ENCODE results near the gene FAM83G.

Gene FAM83G

DNA sequence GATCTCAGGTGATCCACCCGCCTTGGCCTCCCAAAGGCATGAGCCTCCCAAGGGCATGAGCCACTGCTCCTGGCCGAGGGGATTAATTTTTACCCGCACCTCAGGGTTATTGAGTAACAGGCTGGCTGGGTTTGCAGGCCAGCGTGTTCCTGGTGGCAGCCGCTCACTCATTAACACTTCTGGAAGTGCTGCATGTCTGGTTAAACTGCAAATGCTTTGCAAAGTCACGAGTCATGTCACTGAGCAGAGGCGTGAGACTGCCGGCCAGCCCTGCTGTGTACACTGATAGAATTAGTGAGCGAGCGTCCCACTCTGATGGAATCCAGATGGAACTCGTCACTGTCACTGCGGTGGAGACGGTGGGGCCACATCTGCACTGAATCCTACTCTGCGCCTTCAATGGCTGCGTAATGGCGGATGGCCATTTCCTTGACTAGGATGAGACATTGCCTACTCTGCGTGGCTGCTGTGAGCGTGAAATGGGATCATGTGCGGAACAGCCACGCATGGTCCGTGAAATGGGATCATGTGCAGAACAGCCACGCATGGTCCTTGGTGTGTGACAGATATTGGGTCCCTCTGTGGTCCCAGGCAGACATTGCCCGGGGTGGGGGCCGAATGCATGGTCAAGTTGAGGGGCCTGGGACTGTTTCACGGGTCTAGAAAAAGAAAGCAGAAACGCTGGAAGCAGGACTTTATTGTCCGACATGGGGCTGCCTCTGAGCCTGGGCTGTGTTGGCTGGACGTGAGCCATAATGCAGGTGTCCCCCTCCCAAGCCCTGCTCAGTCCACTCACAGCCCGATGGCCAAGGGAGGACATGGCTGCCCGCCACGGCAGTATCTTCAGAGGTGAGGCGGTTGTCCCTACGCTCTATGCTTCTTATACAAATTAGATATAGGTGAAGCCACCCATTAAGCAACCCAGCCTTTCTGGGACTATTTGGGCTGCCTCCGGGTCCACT, 53.3 kb downstream of the FAM83G start:
- no peaks in the 10 kb centered on the region for H3K4me1 ChIP-seq (ENCODE audit: control insufficient read depth, insufficient read depth, low read length)
- H3K27ac ChIP-seq (ENCODE audit: extremely low read depth, low read depth, low read length) = no peak overlapping the region
- H3K4me3 ChIP-seq (ENCODE audit: low read depth, low read length) = no peak overlapping the region
- no peaks in the 10 kb centered on the region for H3K36me3 ChIP-seq (ENCODE audit: control insufficient read depth in 2 of 2, insufficient read depth in 1 of 2, low read length in 2 of 2)
- TF ChIP-seq ZNF677 (tag by site-specific recombination; IDR thresholded peaks at IDR 0.05) = no peak
- TF ChIP-seq ZFP69B (tag by site-specific recombination; IDR thresholded peaks at IDR 0.05) = no peak
- TF ChIP-seq YY2 (tag by site-specific recombination; IDR thresholded peaks at IDR 0.05) = no peak
- TF ChIP-seq, protein P1, sequence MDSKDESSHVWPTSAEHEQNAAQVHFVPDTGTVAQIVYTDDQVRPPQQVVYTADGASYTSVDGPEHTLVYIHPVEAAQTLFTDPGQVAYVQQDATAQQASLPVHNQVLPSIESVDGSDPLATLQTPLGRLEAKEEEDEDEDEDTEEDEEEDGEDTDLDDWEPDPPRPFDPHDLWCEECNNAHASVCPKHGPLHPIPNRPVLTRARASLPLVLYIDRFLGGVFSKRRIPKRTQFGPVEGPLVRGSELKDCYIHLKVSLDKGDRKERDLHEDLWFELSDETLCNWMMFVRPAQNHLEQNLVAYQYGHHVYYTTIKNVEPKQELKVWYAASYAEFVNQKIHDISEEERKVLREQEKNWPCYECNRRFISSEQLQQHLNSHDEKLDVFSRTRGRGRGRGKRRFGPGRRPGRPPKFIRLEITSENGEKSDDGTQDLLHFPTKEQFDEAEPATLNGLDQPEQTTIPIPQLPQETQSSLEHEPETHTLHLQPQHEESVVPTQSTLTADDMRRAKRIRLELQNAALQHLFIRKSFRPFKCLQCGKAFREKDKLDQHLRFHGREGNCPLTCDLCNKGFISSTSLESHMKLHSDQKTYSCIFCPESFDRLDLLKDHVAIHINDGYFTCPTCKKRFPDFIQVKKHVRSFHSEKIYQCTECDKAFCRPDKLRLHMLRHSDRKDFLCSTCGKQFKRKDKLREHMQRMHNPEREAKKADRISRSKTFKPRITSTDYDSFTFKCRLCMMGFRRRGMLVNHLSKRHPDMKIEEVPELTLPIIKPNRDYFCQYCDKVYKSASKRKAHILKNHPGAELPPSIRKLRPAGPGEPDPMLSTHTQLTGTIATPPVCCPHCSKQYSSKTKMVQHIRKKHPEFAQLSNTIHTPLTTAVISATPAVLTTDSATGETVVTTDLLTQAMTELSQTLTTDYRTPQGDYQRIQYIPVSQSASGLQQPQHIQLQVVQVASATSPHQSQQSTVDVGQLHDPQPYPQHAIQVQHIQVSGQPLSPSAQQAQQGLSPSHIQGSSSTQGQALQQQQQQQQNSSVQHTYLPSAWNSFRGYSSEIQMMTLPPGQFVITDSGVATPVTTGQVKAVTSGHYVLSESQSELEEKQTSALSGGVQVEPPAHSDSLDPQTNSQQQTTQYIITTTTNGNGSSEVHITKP (tag by site-specific recombination; IDR thresholded peaks at IDR 0.05) = 0 out of 2 replicates have a peak, but pooled peaks have one; percentile 20
- TF ChIP-seq ZNF341 (tag by site-specific recombination; IDR thresholded peaks at IDR 0.05; ENCODE audit: low read depth) = 0 out of 2 replicates have a peak, but pooled peaks have one; percentile 10
- ChIA-PET POLR2A (no interaction called here), CTCF (interaction anchor here (1.6 kb wide), 1 partner anchor 10 kb away, joined by 13 read pairs; no protein-coding TSS in a partner anchor)
- H3K9me3 ChIP-seq (ENCODE audit: control insufficient read depth, insufficient read depth, low read depth, low read length) = no peaks in the 10 kb centered on the region

GRCh38 chr17:18950346-18950745, 54.2 kb downstream of the FAM83G start:
- H3K4me3 ChIP-seq (ENCODE audit: low read depth, low read length) = no peak overlapping the region
- no peak for TF ChIP-seq ZNF473 (tag by site-specific recombination; IDR thresholded peaks at IDR 0.05)
- TF ChIP-seq, protein P2, sequence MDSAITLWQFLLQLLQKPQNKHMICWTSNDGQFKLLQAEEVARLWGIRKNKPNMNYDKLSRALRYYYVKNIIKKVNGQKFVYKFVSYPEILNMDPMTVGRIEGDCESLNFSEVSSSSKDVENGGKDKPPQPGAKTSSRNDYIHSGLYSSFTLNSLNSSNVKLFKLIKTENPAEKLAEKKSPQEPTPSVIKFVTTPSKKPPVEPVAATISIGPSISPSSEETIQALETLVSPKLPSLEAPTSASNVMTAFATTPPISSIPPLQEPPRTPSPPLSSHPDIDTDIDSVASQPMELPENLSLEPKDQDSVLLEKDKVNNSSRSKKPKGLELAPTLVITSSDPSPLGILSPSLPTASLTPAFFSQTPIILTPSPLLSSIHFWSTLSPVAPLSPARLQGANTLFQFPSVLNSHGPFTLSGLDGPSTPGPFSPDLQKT (IDR thresholded peaks at IDR 0.05; ENCODE audit: borderline replicate concordance, low read depth, low read length) = no peak
- TF ChIP-seq ZNF433 (tag by site-specific recombination; IDR thresholded peaks at IDR 0.05; ENCODE audit: low read depth) = no peak
- H3K9me3 ChIP-seq (ENCODE audit: control insufficient read depth, insufficient read depth, low read depth, low read length) = no peaks in the 10 kb centered on the region
- no peak overlapping the region for H3K27ac ChIP-seq (ENCODE audit: extremely low read depth, low read depth, low read length)
- no peaks in the 10 kb centered on the region for H3K36me3 ChIP-seq (ENCODE audit: control insufficient read depth in 2 of 2, insufficient read depth in 1 of 2, low read length in 2 of 2)
- ChIA-PET CTCF (interaction anchor here (3.5 kb wide), 1 partner anchor 11 kb away, joined by 25 read pairs; no protein-coding TSS in a partner anchor), POLR2A (no interaction called here)
- H3K4me1 ChIP-seq (ENCODE audit: control insufficient read depth, insufficient read depth, low read length) = no peaks in the 10 kb centered on the region

- no peak for TF ChIP-seq ZNF610 (tag by site-specific recombination; IDR thresholded peaks at IDR 0.05; ENCODE audit: borderline replicate concordance)
- 0 out of 2 replicates have a peak, but pooled peaks have one; percentile 11 for TF ChIP-seq SCRT2 (tag by site-specific recombination; IDR thresholded peaks at IDR 0.05)
- Histone ChIP-seq H3K36me3 (ENCODE audit: control insufficient read depth in 2 of 2, insufficient read depth in 1 of 2, low read length in 2 of 2) (no peaks in the 10 kb centered on the region), H3K9me3 (ENCODE audit: control insufficient read depth, insufficient read depth, low read depth, low read length) (no peaks in the 10 kb centered on the region), H3K4me1 (ENCODE audit: control insufficient read depth, insufficient read depth, low read length) (no peaks in the 10 kb centered on the region), H3K27ac (ENCODE audit: extremely low read depth, low read depth, low read length) (no peak overlapping the region), H3K4me3 (ENCODE audit: low read depth, low read length) (no peak overlapping the region)
- CTCF ChIA-PET = interaction anchor here (0.7 to 3.5 kb wide), 2 partner anchors 11 to 698 kb away, joined by 4 to 25 read pairs; no protein-coding TSS in a partner anchor
- POLR2A ChIA-PET = no interaction called here
These were observed 55.0 kb downstream of the FAM83G start for GRCh38 chr17:18949566-18949965.

DNA sequence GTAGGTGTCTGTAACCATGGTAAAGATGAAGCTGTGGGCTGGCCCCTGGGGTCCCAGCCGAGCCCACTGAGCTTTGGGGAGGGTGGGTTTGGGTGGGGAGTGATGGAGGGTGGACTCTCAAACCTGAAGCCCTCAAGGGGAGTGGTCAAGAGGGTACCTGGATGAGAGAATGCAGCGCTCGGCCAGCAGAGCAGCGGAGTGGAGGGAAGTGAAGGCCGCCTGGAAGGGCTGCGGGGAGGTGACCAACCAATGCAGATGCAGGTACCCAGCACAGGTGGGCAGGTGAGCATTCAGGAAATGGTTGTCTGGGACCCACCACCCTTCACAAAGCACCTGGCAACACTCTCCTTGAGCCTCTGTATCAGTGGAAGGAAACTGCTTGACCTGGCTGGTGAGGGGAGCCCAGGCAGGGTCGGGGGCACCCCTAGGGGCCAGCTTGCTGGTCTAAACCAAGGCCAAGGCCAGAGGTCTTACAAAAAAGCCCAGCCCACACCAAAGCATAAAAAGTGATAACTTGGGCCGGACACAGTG, 56.0 kb downstream of the FAM83G start:
- H3K4me1 ChIP-seq (ENCODE audit: control insufficient read depth, insufficient read depth, low read length) = no peaks in the 10 kb centered on the region
- no peak for TF ChIP-seq ZNF248 (tag by site-specific recombination; IDR thresholded peaks at IDR 0.05)
- TF ChIP-seq AEBP2 (tag by site-specific recombination; IDR thresholded peaks at IDR 0.05; ENCODE audit: borderline replicate concordance) = no peak
- no peak for TF ChIP-seq ZNF174 (tag by site-specific recombination; IDR thresholded peaks at IDR 0.05)
- TF ChIP-seq ZNF362 (tag by site-specific recombination; IDR thresholded peaks at IDR 0.05) = no peak
- TF ChIP-seq ZNF350 (tag by site-specific recombination; IDR thresholded peaks at IDR 0.05) = no peak
- no peak for TF ChIP-seq ZFP3 (tag by site-specific recombination; IDR thresholded peaks at IDR 0.05; ENCODE audit: low read depth)
- TF ChIP-seq ZNF155 (tag by site-specific recombination; IDR thresholded peaks at IDR 0.05) = no peak
- no peak for TF ChIP-seq ZNF23 (tag by site-specific recombination; IDR thresholded peaks at IDR 0.05; ENCODE audit: borderline replicate concordance)

More for the DNA sequence above, 56.0 kb downstream of the FAM83G start:
- no peaks in the 10 kb centered on the region for H3K9me3 ChIP-seq (ENCODE audit: control insufficient read depth, insufficient read depth, low read depth, low read length)
- H3K36me3 ChIP-seq (ENCODE audit: control insufficient read depth in 2 of 2, insufficient read depth in 1 of 2, low read length in 2 of 2) = no peaks in the 10 kb centered on the region
- ChIA-PET POLR2A (interaction anchor here (1.1 kb wide), 1 partner anchor 10 kb away, joined by 4 read pairs; no protein-coding TSS in a partner anchor), CTCF (interaction anchor here (1.0 to 3.5 kb wide), 2 partner anchors 10 to 12 kb away, joined by 4 to 25 read pairs; no protein-coding TSS in a partner anchor)
- no peak overlapping the region for H3K27ac ChIP-seq (ENCODE audit: extremely low read depth, low read depth, low read length)
- no peak overlapping the region for H3K4me3 ChIP-seq (ENCODE audit: low read depth, low read length)
